Activated CD8-positive, alpha-beta T cell treated with anti-CD3 and anti-CD28 coated beads, Interleukin-2, amount 10 ng/mL, durations not matched to agents 7 days and 5 days (primary cell): ENCODE results near the gene IL34. TPM values are rescaled to one million over a fixed set of nuclear protein-coding genes. Genes with fewer than 3 reads are reported as not detected.

Experiments
- ATAC-seq: fragments of 150-1000 bp; cut with Tn5 transposase; one replicate; pipeline ENCODE4 v1.10.0; 2021; ENCODE audit warnings: moderate library complexity
- CTCF ChIA-PET: fragments of 350-600 bp; sonication (Branson Sonifier 250); formaldehyde crosslinking; loops from one replicate; lab custom pipeline; 2021; ENCODE audit warnings: antibody characterized with exemption; lab: Charles Lee
- POLR2A ChIA-PET: fragments of 350-600 bp; sonication (Branson Sonifier 250); formaldehyde crosslinking; loops from one replicate; lab custom pipeline; 2021; ENCODE audit warnings: antibody characterized with exemption; lab: Charles Lee
- DNase-seq: peaks from one replicate; pipeline ENCODE4 v3.0.0-alpha.2; 2020
- H3K27ac Mint-ChIP-seq: one replicate; pipeline ENCODE4 v1.8.0; 2021; ENCODE audit warnings: mild to moderate bottlenecking, mixed read lengths
- H3K27me3 Mint-ChIP-seq: one replicate; pipeline ENCODE4 v1.8.0; 2021; ENCODE audit warnings: low read depth, mixed read lengths
- H3K36me3 Mint-ChIP-seq: one replicate; pipeline ENCODE4 v1.8.0; 2021; ENCODE audit warnings: low read depth, mixed read lengths
- H3K4me1 Mint-ChIP-seq: one replicate; pipeline ENCODE4 v1.8.0; 2021; ENCODE audit warnings: low read depth, mixed read lengths
- H3K4me3 Mint-ChIP-seq: one replicate; pipeline ENCODE4 v1.8.0; 2021; ENCODE audit warnings: mild to moderate bottlenecking, mixed read lengths
- H3K9me3 Mint-ChIP-seq: one replicate; pipeline ENCODE4 v1.8.0; 2022; ENCODE audit warnings: mixed read lengths; ENCODE audit not compliant: insufficient read depth
- total RNA-seq, 2 experiments: library from RNA; stranded (reverse); gene quantifications; one replicate each; pipeline ENCODE4 v1.2.3, GENCODE V29; 2021

IL34 gene
- total RNA-seq, 2 experiments from 2014 or later: 0.13 to 0.42 TPM

DNA sequence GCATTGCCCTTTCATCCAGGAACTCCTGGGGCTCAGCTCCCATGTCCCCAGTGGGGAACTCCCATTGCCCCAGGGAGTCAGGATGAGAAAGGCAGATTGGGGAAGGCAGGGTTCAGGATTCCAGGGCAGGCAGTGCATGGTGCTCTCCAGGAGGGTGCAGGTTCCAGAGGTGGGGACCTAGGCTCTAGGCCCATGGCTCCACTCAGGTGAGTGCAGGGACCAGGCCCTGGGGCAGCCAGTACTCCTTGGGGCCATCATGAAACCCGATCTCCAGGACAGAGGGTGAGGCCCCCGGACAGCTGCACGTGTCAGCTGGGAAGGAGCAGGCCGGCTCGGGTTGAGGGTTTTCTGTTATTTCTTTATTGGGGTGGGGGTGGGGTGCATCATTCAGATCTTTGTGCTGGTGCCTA lies 40.7 kb downstream of the IL34 start:
- ChIA-PET POLR2A (no interaction called here), CTCF (interaction anchor here (1.2 to 1.8 kb wide), 3 partner anchors 51 to 84 kb away, joined by 4 to 7 read pairs (median 6); no protein-coding TSS in a partner anchor)
- H3K4me3 Mint-ChIP-seq: peak overlapping the region; percentile 17
- ATAC-seq (no peak), DNase-seq (no peak)
- H3K27ac Mint-ChIP-seq: no peak overlapping the region
- peaks cover 9% of the 10 kb centered on the region for H3K27me3 Mint-ChIP-seq
- no peaks in the 10 kb centered on the region for H3K36me3 Mint-ChIP-seq
- peaks cover 10% of the 10 kb centered on the region for H3K4me1 Mint-ChIP-seq
- no peaks in the 10 kb centered on the region for H3K9me3 Mint-ChIP-seq

DNA sequence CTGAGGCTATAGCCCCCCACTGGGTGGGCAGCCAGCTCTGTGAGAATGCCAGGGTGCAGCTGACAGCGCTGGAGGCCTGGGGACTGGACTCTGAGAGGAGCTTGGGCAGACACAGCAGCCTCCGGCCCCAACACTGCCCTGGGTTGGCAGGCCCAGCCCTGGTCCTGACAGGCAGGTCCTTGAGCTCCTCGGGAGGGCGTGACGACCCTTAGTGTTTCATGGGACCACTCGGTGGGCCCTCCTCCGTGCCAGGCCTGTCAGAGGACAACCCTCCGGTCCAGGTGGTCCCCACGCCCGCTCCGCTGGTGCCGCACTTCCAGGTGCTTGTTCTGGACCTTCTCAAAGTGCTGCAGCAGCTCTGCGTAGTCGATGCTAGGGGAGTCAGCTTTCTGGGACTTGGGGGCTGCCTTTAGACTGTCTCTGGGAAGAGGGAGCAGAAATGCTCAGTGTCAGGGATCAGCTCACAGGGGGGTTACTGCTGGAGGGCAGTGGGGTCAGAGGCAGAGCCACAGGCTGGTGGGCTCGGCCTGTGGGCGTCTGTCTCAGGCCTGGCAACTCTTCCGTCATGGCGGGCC lies 41.4 kb downstream of the IL34 start:
- Mint-ChIP-seq H3K36me3 (no peaks in the 10 kb centered on the region), H3K4me3 (no peak overlapping the region), H3K4me1 (peaks cover 10% of the 10 kb centered on the region), H3K9me3 (no peaks in the 10 kb centered on the region), H3K27ac (no peak overlapping the region), H3K27me3 (peaks cover 9% of the 10 kb centered on the region)
- ATAC-seq: no peak
- POLR2A ChIA-PET: interaction anchor here (0.9 kb wide), 1 partner anchor 8 kb away, joined by 3 read pairs; no protein-coding TSS in a partner anchor
- no peak for DNase-seq
- CTCF ChIA-PET: interaction anchor here (1.4 to 1.8 kb wide), 4 partner anchors 9 to 83 kb away, joined by 3 to 7 read pairs (median 6); no protein-coding TSS in a partner anchor

DNA sequence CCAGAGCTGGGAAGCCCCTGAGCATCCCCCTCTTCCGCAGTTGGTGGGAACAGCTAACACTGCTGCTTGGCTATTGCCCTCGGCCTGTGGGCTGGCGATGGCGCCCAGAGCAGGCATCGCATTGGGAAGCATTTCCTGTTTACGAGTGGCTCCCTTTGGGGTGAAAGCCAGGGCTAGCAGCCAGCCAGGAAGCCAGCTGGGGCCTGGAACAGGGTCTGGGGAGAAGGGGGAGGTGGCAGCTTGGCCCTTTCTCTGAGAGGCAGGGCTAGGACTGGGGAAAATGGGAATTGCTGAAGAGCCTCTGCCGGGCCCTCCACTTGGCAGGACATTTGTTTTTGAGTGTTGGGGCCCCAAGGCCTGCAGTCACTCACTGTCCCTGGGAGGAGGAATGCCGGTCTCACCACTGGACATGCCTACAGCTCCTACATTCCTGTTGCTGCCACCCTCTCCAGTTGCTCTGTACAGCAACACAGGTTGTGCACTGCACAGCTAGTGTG lies 41.9 kb downstream of the IL34 start:
- ATAC-seq (no peak), DNase-seq (no peak)
- Mint-ChIP-seq H3K4me1 (peaks cover 10% of the 10 kb centered on the region), H3K4me3 (no peak overlapping the region), H3K27me3 (peaks cover 9% of the 10 kb centered on the region), H3K27ac (peak overlapping the region; percentile 52), H3K36me3 (no peaks in the 10 kb centered on the region), H3K9me3 (no peaks in the 10 kb centered on the region)
- POLR2A ChIA-PET: interaction anchor here (0.9 kb wide), 1 partner anchor 9 kb away, joined by 3 read pairs; no protein-coding TSS in a partner anchor
- CTCF ChIA-PET: interaction anchor here (1.4 to 1.8 kb wide), 3 partner anchors 9 to 83 kb away, joined by 3 to 7 read pairs (median 7); no protein-coding TSS in a partner anchor

DNA sequence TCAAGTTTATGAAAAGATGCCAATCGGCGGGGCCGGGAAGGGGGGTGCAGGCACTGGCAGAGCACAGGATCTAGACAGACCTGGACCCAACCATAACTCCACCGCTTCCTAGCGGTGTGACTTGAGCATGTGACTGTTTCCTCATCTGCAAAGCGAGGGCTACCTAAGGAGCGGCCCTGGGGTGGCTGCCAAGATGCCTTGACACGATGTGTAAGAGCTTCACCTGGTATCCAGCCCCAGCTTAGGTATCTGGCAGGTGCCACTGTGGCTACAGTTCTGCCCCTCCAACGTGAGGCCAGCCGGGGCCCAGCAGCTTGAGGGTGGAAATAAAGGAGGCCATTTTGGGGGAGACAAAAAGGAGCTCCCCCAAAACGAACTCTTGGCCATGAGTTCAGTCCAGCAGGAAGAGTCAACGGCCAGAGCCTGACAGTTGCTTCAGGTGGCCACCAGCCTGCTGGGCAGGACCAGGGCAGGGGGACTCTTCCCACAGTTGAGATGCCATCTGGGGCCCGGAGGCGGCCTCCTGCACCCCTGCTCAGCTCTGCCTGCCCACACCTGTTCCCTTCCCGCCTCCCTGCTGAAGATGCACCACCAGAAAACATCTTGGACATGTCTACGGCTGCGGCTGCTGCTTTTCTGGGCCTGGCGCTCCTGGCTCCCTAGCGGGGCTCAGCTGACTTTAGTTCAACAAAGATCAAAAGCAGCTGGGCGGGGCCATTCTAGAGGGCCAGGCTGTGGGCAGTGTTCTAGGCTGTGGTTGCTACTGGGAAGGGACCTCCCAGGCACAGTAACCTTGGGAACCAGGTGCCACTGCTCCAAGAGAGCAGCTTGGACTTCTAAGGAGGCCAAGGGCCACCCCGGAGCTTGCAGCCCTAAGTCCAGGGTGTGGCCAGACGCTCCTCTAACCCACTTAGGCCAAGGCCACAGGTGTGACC lies 42.9 kb downstream of the IL34 start:
- ChIA-PET POLR2A (interaction anchor here (0.7 to 1.9 kb wide), 2 partner anchors 10 to 49 kb away, joined by 3 to 6 read pairs; no protein-coding TSS in a partner anchor), CTCF (interaction anchor here (1.0 to 1.8 kb wide), 3 partner anchors 35 to 82 kb away, joined by 4 to 7 read pairs (median 7); no protein-coding TSS in a partner anchor)
- Mint-ChIP-seq H3K9me3 (no peaks in the 10 kb centered on the region), H3K36me3 (no peaks in the 10 kb centered on the region), H3K4me3 (no peak overlapping the region), H3K4me1 (peaks cover 14% of the 10 kb centered on the region), H3K27ac (no peak overlapping the region), H3K27me3 (peaks cover 9% of the 10 kb centered on the region)
- ATAC-seq (no peak), DNase-seq (no peak)

DNA sequence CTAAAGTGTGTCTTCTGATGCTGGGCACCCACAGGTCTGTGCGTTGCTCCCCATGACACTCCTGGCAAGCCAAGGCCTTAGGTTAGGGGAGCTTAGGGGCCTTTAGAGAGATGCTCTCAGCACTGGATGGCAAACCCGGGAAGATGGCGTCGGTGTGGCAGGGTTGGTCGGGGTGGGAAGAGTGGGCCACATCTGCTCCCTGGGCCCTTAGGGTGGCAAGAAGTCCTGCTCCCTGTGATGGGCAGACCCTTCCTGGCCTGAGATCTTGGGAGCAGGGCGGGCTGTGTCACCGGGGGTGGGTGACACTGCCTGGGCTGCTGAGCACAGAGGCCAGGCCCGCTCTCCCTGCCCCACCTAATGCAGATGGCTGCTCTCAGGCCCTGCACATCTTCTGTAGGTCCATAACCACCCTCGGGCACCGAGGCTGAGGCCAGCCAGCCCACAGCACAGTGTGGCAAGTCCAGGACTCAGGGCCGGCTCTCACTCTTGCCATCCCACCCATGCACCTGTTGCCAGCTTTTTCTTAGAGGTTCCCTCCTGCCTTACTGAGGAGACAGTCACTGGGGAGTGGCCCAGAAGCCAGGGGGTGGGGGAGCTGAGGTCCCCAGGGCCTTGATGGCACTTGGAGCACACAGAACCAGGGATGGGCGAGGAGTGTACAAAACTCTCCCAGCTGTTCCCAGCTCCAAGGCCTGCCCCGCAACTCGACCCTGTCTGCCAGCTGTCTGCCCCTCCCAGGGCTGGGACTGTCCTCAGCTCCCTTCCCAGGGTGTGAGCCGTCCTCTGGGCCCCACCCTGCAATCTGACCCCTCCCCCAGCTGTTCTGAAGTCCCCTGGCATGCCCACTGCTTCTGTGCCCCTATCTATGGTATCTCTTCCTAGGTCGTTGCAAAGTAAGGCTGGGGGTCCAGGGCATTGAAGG lies 43.9 kb downstream of the IL34 start:
- peaks cover 5% of the 10 kb centered on the region for H3K27me3 Mint-ChIP-seq
- H3K9me3 Mint-ChIP-seq: no peaks in the 10 kb centered on the region
- peaks cover 19% of the 10 kb centered on the region for H3K4me1 Mint-ChIP-seq
- peaks cover under 1% of the 10 kb centered on the region for H3K36me3 Mint-ChIP-seq
- ChIA-PET POLR2A (interaction anchor here (1.6 to 1.9 kb wide), 2 partner anchors 47 to 48 kb away, joined by 6 read pairs; no protein-coding TSS in a partner anchor), CTCF (no interaction called here)
- H3K4me3 Mint-ChIP-seq: no peak overlapping the region
- DNase-seq (no peak), ATAC-seq (no peak)
- peak overlapping the region; percentile 60 for H3K27ac Mint-ChIP-seq

DNA sequence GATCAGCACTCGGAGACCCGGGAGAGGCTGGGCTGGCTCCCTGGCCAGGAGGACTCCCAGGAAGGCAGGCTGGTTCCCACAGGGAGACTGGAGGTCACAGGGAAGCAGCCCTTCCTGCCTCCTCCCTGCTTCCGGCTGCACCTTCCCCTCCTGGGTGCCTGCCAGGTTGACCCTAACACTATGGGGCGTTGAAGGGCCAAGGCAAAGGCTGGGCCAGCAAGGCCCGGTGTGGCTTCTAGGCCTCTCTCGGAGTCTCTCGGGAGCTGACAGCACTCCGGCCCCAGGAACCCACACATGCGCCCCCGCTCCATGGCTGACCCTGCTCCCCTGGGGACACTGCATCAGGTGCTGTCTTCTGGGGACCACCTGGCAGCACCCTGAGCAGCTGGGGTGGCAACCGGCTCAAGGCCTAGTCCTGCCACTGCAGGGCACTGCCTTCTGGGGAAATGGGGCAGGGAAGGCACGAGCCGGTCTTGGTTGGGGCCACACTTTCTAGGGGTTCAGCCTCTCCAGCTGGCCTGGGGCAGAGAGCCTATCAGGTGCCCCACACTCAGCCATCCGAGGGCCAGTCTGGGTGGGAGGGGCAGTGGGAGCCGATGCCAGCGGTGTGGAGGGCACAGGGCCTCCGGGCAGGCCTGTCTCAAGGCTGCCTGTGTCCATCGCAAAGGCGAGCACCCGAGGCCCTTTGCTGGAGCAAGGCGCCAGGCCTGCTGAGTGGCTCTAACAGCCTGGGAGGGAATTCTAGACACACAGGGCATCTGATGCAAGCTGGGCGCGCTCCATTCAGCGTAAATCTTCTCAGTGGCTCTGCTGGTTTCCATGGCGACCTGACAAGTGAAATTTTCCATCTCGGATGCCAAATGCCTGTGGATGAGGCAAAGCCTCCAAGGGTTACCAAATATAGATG lies 45.1 kb downstream of the IL34 start:
- ChIA-PET CTCF (no interaction called here), POLR2A (interaction anchor here (1.6 kb wide), 1 partner anchor 45 kb away, joined by 6 read pairs; no protein-coding TSS in a partner anchor)
- peaks cover 31% of the 10 kb centered on the region for H3K4me1 Mint-ChIP-seq
- H3K27ac Mint-ChIP-seq: no peak overlapping the region
- H3K9me3 Mint-ChIP-seq: no peaks in the 10 kb centered on the region
- H3K36me3 Mint-ChIP-seq: peaks cover 3% of the 10 kb centered on the region
- H3K4me3 Mint-ChIP-seq: no peak overlapping the region
- DNase-seq: no peak
- no peak for ATAC-seq
- peaks cover 2% of the 10 kb centered on the region for H3K27me3 Mint-ChIP-seq

DNA sequence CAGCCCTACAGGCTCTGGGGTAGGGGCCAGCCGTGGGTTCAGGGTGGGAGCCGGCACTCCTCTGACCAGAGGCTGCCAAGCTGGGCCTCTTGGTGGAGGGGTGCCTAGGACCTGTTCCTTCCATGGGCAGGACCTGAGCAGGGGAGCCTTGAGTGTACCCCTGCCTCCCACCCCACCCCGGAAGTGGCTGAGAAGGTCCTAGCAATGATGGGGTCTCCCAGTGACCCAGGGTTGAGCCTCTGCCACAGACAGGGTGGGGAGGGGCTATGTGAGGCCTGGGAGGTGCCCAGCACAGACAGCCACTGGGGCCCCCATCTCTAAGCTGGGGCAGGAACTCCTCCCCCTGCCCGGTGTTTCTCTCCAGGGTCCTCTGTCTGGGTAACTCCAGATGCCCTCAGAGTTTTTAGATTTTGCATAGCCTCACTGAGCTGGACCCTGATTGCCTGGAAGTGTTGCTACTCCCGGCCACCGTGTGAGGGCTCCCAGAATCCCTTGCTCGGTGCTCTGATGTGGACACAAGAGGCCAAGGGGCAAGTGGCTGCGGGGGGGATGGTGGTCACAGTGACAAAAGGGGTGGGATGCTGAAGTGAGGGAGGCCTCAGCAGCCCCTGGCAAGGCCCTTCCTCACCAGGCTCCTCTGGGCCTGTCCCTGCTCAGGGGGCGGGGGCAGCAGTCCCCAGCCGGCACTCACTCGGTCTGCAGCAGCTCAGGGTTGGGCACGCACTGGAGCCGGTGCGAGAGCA lies 45.9 kb downstream of the IL34 start:
- POLR2A ChIA-PET: no interaction called here
- H3K9me3 Mint-ChIP-seq: no peaks in the 10 kb centered on the region

DNA sequence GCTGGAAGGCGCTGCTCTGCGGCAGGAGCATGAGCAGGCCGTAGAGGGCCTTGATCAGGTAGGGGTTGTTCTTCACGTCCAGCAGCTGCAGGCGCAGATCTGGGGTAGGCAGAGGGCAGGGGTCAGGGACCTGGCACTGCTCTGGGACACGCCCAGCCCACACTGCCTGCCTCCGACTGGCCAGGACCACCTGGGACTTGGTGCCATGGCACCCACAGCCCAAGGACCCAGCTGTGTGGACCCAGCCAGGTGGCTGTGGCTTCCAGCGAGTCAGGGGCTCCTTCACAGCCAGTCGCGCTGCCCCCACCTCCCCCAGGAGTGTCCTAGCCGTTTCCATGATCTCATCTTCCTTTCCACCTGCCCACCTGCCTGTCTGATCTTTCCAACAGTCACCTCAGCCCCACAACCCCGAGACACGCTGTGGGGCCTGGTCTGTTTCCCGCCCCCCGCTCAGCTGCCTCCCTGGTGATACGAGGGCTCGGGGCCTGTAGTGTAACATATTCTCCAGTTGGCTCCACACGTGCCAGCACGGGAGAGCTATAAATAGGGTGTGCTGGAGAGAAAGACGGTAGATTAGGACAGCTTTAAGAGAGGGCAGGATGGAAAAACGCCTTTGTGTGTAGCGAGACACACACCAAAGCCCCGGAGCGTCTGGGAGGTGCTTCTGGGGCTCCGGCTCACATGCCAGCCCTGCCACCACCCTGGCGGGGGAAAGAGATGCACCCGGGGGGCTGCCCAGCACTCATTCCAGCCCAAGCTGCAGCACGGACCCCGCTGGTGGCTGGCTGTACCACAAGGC lies 46.7 kb downstream of the IL34 start:
- Mint-ChIP-seq H3K4me1 (peaks cover 47% of the 10 kb centered on the region), H3K9me3 (no peaks in the 10 kb centered on the region)

More for the DNA sequence above, 45.9 kb downstream of the IL34 start:
- DNase-seq: no peak
- Mint-ChIP-seq H3K36me3 (peaks cover 3% of the 10 kb centered on the region), H3K4me1 (peaks cover 39% of the 10 kb centered on the region), H3K27me3 (no peaks in the 10 kb centered on the region), H3K27ac (no peak overlapping the region), H3K4me3 (no peak overlapping the region)
- no peak for ATAC-seq
- CTCF ChIA-PET: interaction anchor here (0.9 kb wide), 1 partner anchor 79 kb away, joined by 3 read pairs; no protein-coding TSS in a partner anchor

More for the DNA sequence above, 46.7 kb downstream of the IL34 start:
- Mint-ChIP-seq H3K36me3 (peaks cover 5% of the 10 kb centered on the region), H3K27ac (no peak overlapping the region), H3K27me3 (no peaks in the 10 kb centered on the region), H3K4me3 (no peak overlapping the region)
- ChIA-PET CTCF (interaction anchor here (0.9 kb wide), 1 partner anchor 78 kb away, joined by 3 read pairs; no protein-coding TSS in a partner anchor), POLR2A (no interaction called here)
- DNase-seq (no peak), ATAC-seq (no peak)
